Activated CD8-positive, alpha-beta memory T cell treated with anti-CD3 and anti-CD28 coated beads, Interleukin-2, amount 50 U/mL, for 4 hours (primary cell): ENCODE data around the gene TMEM126B.
A peak's percentile ranks its signal among the peaks of the same experiment; 100 is the strongest.
"Not testable (repeated sequence)": the region's sequence is repeated elsewhere in the genome, so short reads cannot be mapped to it uniquely, and the experiment has no call there.

Experiments used
- DNase-seq: peaks from one replicate; pipeline ENCODE4 v3.0.0-alpha.2; 2020

The TMEM126B gene

DNA sequence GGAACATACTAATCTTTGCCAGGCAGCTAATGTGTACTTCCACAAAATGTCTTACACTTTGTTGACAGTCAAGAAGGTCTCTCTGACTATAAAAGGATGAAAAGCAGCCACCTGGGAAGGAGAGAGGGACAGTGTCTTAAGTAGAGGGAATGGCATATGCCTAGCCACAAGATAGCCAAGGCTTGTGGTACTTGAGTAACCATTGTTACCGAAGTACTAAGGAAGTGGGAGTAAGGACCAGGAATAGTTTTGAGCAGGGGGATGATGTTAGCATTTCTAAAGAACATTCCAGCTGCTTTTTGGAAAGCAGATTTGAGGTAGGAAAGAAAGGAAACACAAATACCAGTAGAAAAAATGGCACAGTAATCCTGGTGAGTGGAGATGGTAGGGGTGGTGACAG lies 22.7 kb downstream of the TMEM126B start:
- DNase-seq = no peak

DNA sequence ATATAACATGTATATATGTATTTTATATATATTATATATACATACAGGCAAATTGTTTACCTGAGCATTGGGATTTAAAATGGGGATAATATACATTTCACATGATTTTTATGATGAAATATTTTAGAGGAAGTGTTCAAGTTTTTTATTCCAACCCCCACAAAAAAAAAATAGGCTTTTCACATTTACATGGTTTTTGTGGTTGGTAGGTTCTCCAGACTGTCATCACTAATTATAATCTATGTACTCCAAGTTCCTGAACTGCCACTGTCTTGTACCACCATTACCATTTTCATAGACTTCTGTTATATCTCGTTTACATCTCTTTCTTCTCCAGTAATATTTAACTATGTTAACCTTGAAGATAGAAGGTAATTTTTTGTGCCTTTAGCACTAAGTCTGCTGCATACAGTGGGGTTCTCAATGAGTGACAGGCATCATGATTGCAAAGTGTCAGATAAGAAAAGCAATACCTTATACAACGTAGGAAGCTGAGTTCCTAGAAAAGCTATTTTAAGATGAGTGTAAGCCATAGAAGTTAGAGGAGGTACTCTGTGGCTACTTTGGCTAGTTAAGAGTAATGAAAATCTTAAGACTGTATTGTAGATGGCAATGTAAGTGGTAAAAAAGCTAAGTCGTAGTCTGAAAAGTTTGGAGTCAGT lies 24.5 kb downstream of the TMEM126B start:
- no peak for DNase-seq

DNA sequence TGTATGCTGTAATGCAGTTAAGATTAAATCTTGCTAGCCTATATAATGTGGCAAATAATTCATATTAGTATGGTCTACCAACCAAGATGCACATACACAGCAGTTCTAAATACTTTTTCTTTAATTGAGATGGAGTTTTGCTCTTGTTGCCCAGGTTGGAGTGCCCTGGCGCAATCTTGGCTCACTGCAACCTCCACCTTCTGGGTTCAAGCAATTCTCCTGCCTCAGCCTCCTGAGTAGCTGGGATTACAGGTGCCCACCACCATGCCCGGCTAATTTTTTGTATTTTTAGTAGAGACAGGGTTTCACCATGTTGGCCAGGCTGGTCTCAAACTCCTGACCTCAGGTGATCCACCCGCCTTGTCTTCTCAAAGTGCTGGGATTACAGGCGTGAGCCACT lies 25.9 kb downstream of the TMEM126B start:
- DNase-seq = not testable (repeated sequence)

DNA sequence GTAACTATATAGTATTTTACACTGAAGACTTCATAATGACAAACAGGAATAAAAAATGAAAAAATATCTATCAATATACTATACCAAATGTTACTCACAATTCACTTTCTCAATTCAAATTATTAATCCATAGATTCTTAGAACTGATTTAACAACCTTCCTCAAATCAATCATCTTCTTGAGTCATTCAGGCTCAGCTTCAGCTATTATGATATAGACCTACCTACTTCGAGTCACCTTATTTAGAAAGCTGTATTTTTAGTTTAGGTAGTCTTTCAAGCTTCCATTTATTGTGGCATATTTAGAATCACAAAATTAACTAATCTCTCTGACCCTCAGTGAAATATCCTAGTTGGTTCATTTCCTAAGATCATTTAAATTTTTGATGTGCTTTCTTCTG lies 28.4 kb downstream of the TMEM126B start:
- DNase-seq = no peak

DNA sequence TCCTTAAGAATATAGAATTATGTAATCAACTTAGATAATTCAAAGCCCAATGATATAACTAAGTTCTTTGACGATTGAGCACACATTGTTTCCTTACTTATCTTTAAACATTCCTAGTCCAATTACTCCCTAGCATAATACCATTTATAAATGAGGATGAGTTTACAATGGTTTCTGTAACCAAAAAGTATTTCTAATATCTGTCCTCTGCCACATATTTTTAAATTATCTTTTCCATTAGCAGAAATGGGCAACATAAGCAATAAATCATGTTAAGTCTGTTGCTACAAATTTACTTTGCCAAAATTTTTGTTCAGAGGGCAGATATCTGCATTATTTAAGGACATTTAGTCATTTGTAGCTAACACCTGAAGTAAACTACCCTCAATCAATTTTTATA lies 29.8 kb downstream of the TMEM126B start:
- DNase-seq = no peak

DNA sequence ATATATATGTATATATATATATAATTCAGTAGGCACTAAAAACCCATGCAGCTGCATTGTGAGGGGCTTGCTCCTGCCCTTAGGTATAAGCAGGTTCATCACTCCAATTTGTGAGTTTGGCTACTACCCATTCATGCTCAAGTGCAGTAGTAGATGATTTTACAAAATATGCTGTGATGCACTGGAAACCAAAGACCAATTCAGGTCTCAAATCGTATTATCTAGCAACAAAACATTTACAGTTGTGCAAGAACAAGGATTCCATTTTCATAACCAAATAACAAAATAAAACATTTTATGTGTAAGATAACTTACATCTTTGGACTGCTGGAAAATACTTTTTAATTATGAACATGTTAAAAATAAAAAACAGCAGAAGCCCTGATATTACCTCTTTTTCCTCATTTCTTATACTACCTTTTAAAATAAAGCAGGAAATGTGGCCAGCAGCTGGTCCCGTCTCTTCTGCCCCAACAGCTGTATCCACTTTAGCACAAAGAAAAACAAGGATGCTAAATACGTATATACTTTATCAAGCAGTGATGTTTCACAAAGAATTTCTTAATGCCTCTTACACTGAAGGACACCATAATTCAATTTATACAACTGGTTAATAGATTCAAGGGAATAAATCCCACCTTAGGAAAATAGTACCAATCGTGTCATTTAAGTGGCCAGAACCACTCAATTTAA lies 33.7 kb downstream of the TMEM126B start:
- DNase-seq = no peak

DNA sequence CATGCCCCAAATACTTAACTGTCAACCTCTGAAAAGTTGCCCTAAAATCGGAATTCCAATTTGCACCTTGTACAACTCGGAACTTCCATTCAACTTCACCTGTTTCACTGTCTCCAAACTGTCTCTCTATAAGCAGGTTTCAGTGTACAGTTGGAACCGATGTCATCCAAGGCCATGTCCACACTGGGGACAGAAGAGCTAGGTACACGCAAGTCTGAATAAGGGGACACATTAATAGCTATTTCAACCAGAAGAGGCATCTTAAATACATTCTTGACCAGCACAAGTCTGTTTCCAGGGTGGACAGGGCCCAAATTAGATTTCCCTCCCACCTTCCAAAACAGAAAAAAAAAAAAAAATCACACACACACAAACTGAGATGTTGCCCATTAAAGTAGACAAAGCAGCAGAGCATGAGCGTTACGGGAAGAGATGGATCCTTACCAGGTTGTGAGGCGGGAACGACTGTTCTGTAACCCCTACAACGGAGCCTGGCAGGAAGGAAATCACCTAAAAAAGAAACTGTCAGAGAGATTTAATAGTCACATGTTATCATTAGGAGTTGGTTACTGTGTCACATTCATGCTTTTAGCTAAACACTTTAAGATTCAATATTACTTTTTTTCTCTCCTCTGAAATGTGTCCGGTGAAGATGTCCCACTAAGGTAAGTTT lies 34.8 kb downstream of the TMEM126B start:
- DNase-seq = no peak

DNA sequence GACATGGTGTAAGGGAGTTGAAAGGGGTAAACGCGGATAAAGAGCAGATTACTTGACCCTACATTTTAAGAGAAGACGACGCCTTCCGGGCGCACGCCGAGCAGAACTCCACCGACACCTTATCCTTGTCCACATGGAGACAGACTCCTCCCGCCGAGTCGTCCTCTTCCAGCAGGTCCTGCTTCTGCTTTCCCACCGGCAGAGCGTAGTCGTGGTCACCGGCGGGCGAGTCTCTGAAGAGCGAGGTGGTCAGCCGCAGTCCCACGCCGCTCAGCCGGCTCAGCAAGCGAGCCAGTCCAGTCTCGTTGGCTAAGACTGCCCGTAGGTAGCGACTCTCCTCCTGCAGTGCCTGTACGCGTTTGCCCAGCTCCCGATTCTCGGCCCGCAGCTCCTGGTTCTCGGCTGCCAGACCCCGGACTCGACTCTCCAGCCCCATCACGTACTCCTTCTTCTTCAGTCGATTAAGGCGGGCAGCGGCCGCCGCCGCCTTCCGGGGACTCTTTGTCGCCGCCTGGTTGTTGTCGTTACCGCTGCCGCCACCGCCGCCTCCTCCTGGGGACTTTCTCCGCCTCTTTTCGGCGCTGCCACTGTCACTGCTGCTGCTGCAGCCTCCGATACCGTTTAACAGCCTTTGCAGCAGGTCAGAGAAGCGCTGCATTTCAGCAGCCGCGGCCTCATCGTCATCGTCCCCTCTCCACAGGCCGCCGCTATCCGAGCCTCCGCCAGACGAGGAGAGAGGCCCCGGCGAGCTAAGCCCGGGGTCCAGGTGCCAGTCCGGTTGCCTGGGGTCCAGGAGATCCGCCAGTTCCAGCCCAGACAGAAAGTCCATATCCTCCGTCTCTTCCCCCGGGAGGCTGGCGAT lies 35.6 kb downstream of the TMEM126B start:
- DNase-seq = peak; percentile 88

DNA sequence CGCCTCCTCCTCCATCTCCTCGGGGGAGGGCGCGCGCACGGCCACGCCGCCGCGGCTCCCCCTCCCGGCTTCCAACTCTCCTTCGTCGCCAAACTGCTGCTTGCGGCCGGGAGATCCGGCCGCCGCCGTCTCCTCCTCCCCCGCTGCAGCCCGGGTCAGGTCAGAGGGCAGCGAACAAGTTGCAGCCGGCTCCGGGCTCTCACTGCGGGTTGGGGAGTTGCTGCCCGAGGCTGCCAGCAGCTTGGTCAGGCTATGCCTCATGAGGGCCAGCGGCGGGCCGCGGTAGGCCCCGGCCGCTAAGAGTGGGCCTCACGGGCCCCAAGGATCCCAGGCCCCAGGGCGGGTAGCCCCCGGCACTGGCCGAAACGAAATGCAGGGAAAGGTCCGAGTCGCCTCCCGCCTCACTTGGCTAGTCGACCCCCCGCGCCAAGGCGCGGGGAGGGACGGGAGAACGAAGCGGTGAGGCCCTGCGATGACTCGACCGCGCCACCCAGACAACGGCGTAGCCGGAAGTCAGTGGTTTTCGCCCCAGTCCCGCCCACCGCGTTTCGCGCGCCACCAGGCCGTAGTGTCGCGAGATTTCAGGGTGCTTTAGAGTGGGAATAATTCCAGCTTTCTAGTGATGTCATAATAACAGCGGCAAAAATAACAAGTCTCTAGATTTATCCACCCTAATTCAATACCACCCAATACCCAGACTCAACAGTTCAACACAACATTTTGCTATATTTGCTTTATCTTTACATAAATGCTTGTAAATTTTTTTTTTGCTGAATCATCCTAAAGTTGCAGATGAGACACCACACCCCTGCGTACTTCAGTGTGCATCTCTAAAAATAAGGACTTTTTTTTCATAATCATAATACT lies 36.5 kb downstream of the TMEM126B start, which contains the start of gene CREBZF:
TSS of gene CREBZF (minus strand) at position 515 of the 867 bp plus-strand sequence. CDS start at position 261, 254 bp downstream.
- peak; percentile 93 for DNase-seq

DNA sequence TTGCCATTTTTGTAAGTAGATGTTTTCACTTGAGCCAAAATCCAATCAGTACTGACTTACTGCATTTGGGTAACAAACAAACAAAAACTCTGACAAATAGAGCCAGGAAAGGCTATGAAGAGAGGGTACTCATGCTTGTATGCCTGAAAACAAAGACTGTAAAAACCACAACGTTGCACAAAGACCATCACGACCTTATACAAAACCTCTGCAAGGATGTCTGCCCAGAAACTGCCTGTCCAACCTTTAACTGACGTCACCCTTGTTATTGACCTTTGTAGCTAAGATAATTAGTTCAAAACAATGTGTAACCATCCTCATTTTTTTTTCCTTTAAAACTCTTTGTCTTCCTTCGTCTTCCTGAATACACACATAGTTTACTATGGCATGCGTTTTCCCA lies 37.3 kb downstream of the TMEM126B start:
- DNase-seq = no peak

DNA sequence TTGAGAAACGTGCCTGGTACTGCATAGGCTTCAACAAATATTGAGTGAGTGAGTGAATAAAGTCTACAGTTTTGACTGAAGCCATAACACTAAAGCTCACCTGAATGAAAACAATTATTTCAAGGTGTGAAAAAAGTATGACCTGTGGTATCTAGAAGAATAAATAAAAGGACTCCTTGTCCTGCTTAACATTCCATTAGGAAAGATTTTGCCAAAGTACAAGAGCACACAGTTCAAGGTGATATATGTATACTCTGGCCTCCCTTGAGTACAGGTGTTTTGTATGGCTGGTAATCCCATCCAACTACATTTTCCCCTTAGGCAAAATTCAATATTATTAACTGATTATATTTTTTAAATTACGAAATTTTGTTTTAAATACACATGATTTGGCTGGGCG lies 38.3 kb downstream of the TMEM126B start:
- DNase-seq = no peak

DNA sequence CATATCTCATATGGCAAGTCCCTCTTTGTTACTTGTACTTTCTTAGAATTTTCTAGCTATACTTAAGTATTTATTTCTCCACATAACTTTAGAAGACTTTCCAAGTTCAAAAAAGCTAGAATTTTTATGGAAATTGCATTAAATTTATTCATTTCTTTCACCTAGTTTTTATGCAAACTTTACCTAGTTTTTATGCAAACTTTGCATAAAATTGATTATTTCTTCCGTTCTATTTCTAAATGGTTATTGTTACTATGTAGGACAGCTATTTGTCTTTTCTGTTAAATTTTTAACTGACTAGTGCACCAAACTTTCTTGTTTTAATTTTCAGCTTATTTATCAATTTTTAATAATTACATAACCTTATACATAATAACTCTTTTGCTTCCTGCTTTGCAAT lies 39.8 kb downstream of the TMEM126B start:
- DNase-seq = no peak

DNA sequence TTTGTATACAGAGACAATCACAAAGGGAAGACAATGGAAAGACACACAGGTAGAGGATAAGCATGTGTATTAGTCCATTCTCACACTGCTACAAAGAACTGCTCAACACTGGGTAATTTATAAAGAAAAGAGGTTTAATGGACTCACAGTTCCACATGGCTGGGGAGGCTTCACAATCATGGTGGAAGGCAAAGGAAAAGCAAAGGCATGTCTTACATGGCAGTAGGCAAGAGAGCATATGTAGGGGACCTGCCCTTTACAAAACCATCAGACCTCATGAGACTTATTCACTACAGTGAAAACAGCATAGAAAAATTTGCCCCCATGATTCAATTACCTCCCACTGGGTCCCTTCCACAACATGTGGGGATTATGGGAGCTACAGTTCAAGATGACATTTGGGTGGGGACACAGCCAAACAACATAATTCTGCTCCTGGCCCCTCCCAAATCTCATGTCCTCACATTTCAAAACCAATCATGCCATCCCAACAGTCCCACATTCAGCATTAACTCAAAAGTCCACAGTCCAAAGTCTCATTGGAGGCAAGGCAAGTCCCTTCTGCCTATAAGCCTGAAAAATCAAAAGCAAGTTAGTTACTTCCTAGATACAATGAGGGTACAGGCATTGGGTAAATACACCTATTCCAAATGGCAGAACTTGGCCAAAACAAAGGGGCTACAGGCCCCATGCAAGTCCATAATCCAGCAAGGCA lies 42.7 kb downstream of the TMEM126B start:
- DNase-seq = not testable (repeated sequence)

DNA sequence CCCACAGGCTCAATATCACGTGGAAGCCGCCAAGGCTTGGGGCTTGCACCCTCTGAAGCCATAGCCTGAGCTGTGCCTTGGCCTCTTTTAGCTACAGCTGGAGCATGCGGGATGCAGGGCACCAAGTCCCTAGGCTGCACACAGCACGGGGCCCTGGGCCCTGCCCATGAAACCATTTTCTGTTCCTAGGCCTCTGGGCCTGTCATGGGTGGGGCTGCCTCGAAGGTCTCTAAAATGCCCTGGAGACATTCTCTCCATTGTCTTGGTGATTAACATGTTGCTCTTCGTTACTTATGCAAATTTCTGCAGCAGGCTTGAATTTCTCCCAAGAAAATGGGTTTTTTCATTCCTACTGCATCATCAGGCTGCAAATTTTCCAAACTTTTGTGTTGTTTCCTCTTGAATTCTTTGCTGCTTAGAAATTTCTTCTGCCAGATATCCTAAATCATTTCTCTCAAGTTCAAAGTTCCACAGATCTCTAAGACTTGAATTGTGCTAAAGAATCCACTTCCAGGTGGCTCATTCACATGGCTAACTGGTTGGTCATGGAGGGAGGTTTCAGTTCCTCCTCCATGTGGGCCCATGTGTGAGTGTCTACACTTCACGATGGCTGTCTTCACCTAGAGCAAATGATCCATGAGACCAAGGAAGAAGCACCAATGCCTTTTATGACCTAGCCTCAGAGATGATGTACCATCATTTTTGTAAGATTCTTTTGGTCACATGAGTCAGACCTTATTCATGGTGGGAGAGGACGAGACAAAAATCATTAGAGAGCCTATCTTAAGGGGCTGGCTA lies 43.9 kb downstream of the TMEM126B start:
- no peak for DNase-seq

DNA sequence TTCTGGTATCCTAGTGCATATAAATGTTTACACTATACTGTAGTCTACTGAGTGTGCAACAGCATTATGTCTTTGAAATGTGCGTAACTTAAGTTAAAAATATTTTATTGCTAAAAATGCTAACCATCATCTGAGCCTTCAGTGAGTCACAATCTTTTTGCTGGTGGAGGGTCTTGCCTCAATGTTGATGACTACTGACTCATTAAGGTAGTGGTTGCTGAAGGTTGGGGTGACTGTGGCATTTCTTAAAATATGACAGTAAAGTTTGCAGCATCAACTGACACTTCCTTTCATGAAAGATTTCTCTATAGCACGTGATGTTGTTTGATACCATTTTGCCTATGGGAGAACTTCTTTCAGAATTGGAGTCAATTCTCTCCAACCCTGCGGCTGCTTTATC lies 45.0 kb downstream of the TMEM126B start:
- DNase-seq = no peak

DNA sequence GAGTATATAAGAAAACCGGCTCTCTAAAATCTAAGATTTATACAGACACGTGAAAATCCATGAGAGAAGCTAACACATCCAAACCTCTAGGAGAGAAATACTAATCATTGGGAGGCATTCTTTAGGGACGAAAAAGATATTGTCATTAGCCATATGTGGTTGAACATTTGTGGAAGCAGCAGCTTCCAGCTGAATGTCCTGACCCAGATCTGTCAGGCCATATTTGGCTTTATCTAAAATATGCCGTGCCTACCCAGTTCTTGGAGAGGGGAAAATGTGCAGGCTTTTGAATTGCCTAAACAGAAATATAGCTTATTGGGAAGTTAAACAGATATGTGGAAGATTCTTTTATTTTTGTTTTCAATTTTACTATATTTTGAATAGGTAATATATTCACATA lies 51.2 kb downstream of the TMEM126B start:
- DNase-seq = no peak

DNA sequence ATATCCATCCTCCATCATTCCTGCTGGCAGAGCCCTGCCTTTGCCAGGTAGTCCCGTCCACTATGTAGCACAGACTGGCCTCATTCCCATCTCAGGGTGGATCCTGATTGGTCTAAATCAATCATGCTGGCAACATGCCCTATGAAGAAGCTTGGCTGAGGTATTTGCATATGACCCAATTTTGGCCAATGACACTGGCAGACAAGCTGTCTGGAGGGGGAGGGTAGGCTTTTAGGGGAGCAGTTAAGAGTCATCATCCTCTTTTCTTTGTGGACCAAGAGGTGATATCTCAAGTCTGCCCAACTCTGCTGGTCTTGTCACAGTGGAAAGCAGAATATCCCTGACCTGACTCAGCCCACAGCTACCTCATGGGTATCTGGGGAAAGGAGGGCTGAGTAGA lies 52.5 kb downstream of the TMEM126B start:
- DNase-seq = no peak

DNA sequence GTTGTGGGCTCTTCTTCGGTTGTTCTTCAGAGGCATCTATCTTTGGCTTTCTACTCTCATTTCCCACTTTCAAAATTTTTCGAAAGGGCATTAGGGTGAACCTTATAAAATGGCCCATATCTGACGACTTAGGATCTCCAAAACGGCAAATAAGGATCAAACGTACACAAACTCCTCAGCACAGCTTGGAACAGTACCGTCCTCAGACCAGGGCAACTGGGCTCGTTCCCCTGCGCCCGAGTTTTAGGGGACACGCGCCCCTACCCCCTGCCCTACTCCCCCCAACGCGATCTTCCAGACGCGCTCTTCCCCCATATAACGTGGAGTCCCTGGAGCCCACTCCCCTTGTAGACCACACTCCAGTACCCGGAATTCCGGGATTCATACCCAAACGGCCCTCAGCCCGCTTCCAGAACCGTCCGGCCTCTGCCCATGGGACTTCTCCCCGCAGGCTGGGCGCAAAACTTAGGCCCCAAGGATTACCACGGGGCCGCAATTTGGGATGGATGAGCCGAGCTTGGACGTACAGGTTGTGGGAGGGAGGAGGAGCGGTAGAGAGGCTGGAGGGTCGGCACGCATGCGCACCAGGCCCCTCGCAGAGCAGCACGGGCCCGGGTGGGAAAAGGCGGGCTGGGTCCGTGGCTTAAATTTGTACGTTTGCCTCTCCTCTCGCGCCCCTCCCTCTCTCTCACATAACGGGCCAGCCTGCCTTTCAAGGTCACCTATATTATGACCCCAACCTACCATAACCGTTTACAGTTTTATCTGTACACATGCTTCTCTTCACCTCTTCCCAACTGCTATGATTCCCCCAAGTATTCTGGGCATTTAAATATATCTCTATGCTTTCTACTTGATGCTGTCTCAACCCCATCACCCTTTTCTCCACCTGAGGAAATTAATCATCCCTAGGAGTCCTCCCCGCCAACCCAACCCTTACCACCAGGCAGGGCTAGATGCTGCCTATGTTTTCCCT lies 54.2 kb downstream of the TMEM126B start:
- DNase-seq = peak; percentile 70

DNA sequence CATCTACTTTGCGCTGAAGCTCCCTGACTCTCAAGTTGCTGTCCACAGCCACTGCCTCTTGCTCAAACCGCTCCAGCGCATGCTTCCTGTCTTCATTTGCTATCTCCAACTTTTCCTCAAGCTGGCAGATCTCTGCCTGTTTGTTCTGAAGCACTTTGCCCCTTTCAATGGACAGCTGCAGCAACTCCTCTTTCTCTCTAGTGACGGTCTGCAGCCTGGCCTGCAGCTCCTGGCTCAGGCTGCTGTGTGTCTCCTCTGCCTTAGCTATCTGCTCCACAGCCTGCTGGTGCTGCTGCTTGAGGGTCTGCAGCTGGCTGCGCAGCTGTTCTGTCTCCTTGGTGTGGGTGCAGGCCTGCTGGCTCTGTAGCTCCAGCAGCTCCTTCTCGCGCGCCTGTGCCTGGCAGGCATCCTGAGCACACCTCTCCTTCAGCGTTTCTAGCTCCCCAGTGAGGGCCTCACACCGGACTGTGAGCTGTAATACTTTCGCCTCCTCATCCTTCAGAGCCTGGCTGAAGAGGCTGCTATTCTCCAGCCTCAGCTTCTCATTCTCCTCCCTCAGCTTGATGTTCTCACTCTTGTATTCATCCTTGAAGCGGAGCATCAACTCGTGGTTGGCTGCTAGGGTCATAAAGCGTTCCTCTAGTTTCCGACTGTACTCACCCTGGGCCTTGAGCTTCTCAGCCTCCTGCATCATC lies 56.9 kb downstream of the TMEM126B start:
- no peak for DNase-seq
